Breast epithelium (tissue), 3 donors: ENCODE measurements around the gene MYO1B.

Experiments used
- POLR2A ChIP-seq: fragments of 450-650 bp; IDR thresholded peaks from one replicate; pipeline ENCODE4 v1.6.1; 2016; ENCODE audit warnings: antibody characterized with exemption, mild to moderate bottlenecking, moderate library complexity
- POLR2AphosphoS5 ChIP-seq, 3 donors: sonication (generic); formaldehyde crosslinking; IDR thresholded peaks; one replicate each; pipeline ENCODE4 v1.6.1; 2017; ENCODE audit warnings: antibody characterized with exemption in 3 of 3

DNA sequence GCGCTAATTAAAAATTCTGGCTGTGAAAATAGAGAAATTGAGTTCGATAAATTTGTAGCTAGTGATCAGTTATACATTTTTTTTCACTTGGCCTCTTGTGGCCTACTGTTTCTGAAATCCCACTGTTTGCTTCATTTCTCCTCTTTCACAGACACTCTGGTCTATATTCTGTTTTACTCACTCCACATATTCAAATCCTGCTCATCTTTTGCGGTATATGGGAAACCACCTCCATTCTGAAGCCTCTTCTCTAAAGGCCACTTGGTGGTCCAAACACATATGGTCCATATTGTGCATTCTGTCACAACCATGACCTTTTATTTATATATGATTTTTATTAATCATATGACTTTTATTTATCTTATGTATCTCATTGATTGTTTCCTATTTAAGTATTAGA lies 67.0 kb downstream of the MYO1B start:
- no peak for TF ChIP-seq POLR2AphosphoS5 (IDR thresholded peaks at IDR 0.05)
- no peak for TF ChIP-seq POLR2A
